Endothelial cell of umbilical vein (primary cell): ENCODE results near the gene TCIRG1. TPM values are rescaled to one million over a fixed set of nuclear protein-coding genes. Genes with fewer than 3 reads are reported as not detected.

Experiments
- BruUV-seq: library from RNA; stranded (reverse); fragments of 400-500 nt; replicated peaks from 2 replicates; lab custom pipeline; 2021; lab: Mats Ljungman, UMichigan
- CTCF ChIA-PET: fragments of 300-600, 350-600 bp; sonication (Branson Sonifier 250); formaldehyde crosslinking; loops from one replicate; lab custom pipeline; 2021; ENCODE audit warnings: antibody characterized with exemption, inconsistent platforms; lab: Charles Lee
- POLR2A ChIA-PET: fragments of 300-600, 350-600 bp; sonication (Branson Sonifier 250); formaldehyde crosslinking; loops from one replicate; lab custom pipeline; 2021; ENCODE audit warnings: antibody characterized with exemption, inconsistent platforms; lab: Charles Lee
- DNase-seq: peaks from one replicate; pipeline ENCODE4 v3.0.0-alpha.2; 2011; ENCODE audit warnings: low read depth, low spot score
- FAIRE-seq: peaks from 2 replicates; lab custom pipeline; 2011; peaks lifted over from hg19 to GRCh38; lab: Jason Lieb, UNC
- H2AFZ ChIP-seq: 2 replicates; pipeline ENCODE4 v1.6.0; 2012; ENCODE audit warnings: low read depth, low read length, control low read depth, inconsistent platforms
- H3K27ac ChIP-seq: 2 replicates; pipeline ENCODE4 v1.5.1; 2011; ENCODE audit warnings: low read depth, mild to moderate bottlenecking, control low read depth, low read length, moderate library complexity; ENCODE audit not compliant: insufficient read depth
- H3K27me3 ChIP-seq, 2 experiments: 2 replicates each; pipeline versions ENCODE4 v1.6.0 to v1.6.1; 2011; ENCODE audit warnings: low read length in 2 of 2, mixed read lengths in 1 of 2; ENCODE audit not compliant: control insufficient read depth in 2 of 2, insufficient read depth in 2 of 2
- H3K36me3 ChIP-seq, 2 experiments: 2 replicates in 1 of 2; 3 replicates in 1 of 2; pipeline ENCODE4 v1.5.1; 2011; ENCODE audit warnings: low read length in 2 of 2, mild to moderate bottlenecking in 1 of 2, moderate library complexity in 1 of 2; ENCODE audit not compliant: control insufficient read depth in 2 of 2, insufficient read depth in 2 of 2; ENCODE audit errors: extremely low read depth in 1 of 2
- H3K4me1 ChIP-seq: 3 replicates; pipeline ENCODE4 v1.5.1; 2011; ENCODE audit warnings: mild to moderate bottlenecking, low read length; ENCODE audit not compliant: control insufficient read depth, insufficient read depth; ENCODE audit errors: extremely low read depth
- H3K4me2 ChIP-seq: 2 replicates; pipeline ENCODE4 v1.6.1; 2011; ENCODE audit warnings: low read length, control low read depth, mixed read lengths; ENCODE audit not compliant: insufficient read depth
- H3K4me3 ChIP-seq, 3 experiments: fragments of 200-600 bp in 1 of 3; sonication (generic), shearing (Covaris generic) in 1 of 3; replicated peaks in 1 of 3; 2 replicates each; pipeline ENCODE4 v1.5.1; 2011 to 2016; ENCODE audit warnings: control low read depth in 3 of 3, low read length in 3 of 3, mild to moderate bottlenecking in 2 of 3, inconsistent platforms in 1 of 3, low read depth in 1 of 3, moderate library complexity in 1 of 3; ENCODE audit not compliant: insufficient read depth in 1 of 3
- H3K79me2 ChIP-seq: 2 replicates; pipeline ENCODE4 v1.6.0; 2012; ENCODE audit warnings: low read length, inconsistent platforms; ENCODE audit not compliant: control insufficient read depth, insufficient read depth
- H3K9ac ChIP-seq: replicated peaks from 2 replicates; pipeline ENCODE3; 2011; ENCODE audit warnings: low read length, control low read depth; ENCODE audit not compliant: insufficient read depth; ENCODE audit errors: extremely low read depth
- H3K9me1 ChIP-seq: replicated peaks from 3 replicates; pipeline ENCODE4 v1.6.0; 2011; ENCODE audit warnings: mild to moderate bottlenecking, low read length; ENCODE audit not compliant: control insufficient read depth, insufficient read depth; ENCODE audit errors: extremely low read depth
- H3K9me3 ChIP-seq: replicated peaks from 2 replicates; pipeline ENCODE4 v1.5.1; 2012; ENCODE audit warnings: low read length, inconsistent platforms; ENCODE audit not compliant: control insufficient read depth, insufficient read depth
- H4K20me1 ChIP-seq: replicated peaks from 2 replicates; pipeline ENCODE3; 2011; ENCODE audit warnings: mild to moderate bottlenecking, low read length; ENCODE audit not compliant: control insufficient read depth, insufficient read depth; ENCODE audit errors: extremely low read depth
- EZH2 ChIP-seq: IDR thresholded peaks from 2 replicates; pipeline ENCODE4 v1.6.1; 2012; ENCODE audit warnings: borderline replicate concordance, low read depth, mild to moderate bottlenecking, moderate library complexity, low read length, inconsistent platforms; ENCODE audit not compliant: severe bottlenecking
- FOS ChIP-seq: IDR thresholded peaks from 2 replicates; pipeline ENCODE4 v1.6.1; 2011; ENCODE audit warnings: mild to moderate bottlenecking, low read length, moderate library complexity, borderline replicate concordance; ENCODE audit not compliant: insufficient read depth
- GATA2 ChIP-seq: IDR thresholded peaks from 2 replicates; pipeline ENCODE4 v1.7.0; 2011; ENCODE audit warnings: low read depth, mild to moderate bottlenecking, moderate library complexity, mixed read lengths, low read length; ENCODE audit not compliant: insufficient read length, insufficient read depth
- JUN ChIP-seq: IDR thresholded peaks from 2 replicates; pipeline ENCODE4 v1.6.1; 2011; ENCODE audit warnings: borderline replicate concordance, low read depth; ENCODE audit not compliant: insufficient read length, insufficient read depth
- MYC ChIP-seq: IDR thresholded peaks from one replicate; pipeline ENCODE4 v1.6.1; 2011; ENCODE audit warnings: mild to moderate bottlenecking, low read depth, low read length
- POLR2A ChIP-seq: IDR thresholded peaks from 2 replicates; pipeline ENCODE4 v1.6.1; 2012; ENCODE audit warnings: low read depth, mild to moderate bottlenecking, control low read depth, low read length
- POLR2AphosphoS5 ChIP-seq: IDR thresholded peaks from 2 replicates; pipeline ENCODE4 v1.6.1; 2012; ENCODE audit warnings: low read depth, mild to moderate bottlenecking, control low read depth, low read length, moderate library complexity; ENCODE audit not compliant: insufficient read depth
- dilution Hi-C: fragments of 300-500 bp; cut with MboI; formaldehyde crosslinking; loops from one replicate; pipeline ENCODE4 v1.15.0; 2019; ENCODE audit warnings: low sequenced_read_pairs; ENCODE audit not compliant: extremely low pct_ligation_motif_present
- intact Hi-C: fragments of 100-400 bp; cut with micrococcal nuclease; formaldehyde crosslinking; loops from one replicate; pipeline ENCODE4 v1.10.0; 2022
- polyA plus RNA-seq, 4 experiments: library from polyadenylated mRNA; depleted of rRNA in 3 of 4; stranded (reverse) in 3 of 4; unstranded in 1 of 4; fragments of >200 nt; gene quantifications; 2 replicates each; pipeline versions ENCODE4 v1.2.1 to v1.2.3, GENCODE V29; 2011 to 2012; ENCODE audit warnings: missing spikeins in 1 of 4
- total RNA-seq: library from RNA; stranded (reverse); gene quantifications from 2 replicates; pipeline ENCODE4 v1.2.3, GENCODE V29; 2021
- TF ChIP-seq, protein P1 (sequence below): IDR thresholded peaks from 2 replicates; pipeline ENCODE4 v1.6.1; 2011; ENCODE audit not compliant: insufficient read depth, insufficient read length
- TF ChIP-seq, protein P2 (sequence below), 2 donors: IDR thresholded peaks; 1 replicate in 1 of 2; 2 replicates in 1 of 2; pipeline ENCODE4 v1.5.1; 2011; ENCODE audit warnings: low read length in 2 of 2, mild to moderate bottlenecking in 2 of 2, moderate library complexity in 2 of 2, control low read depth in 1 of 2, inconsistent platforms in 1 of 2, low read depth in 1 of 2; ENCODE audit not compliant: insufficient read depth in 1 of 2; ENCODE audit errors: extremely low read depth in 1 of 2

Gene TCIRG1
- total and polyA plus RNA-seq, 2 donors (not counting 3 experiments of a cell fraction or from before 2014, with no cell fraction given) = 134 to 183 TPM

DNA sequence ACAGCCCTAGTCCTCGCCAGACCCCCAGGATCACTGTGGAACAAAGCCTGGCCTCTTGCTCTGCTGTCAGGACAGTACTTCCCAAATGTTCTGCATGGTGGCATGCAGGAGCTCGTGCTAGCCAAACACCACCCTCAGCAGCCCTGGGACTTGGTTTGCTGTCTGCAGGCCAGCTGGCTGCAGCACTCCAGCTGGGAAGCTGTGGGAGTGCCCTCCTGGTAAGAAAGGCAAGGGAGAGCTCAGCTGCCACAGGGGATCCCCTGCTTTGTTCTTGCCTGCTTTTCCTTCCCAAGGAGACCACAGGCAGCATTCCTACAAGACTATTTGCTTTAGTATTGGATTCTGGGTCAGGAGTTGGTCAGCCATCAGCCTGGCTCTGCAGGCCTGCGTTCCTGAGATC, 27.9 kb downstream of the TCIRG1 start:
- H2AFZ ChIP-seq = no peak overlapping the region
- no peak overlapping the region for H3K4me2 ChIP-seq
- H3K27ac ChIP-seq = no peak overlapping the region
- H3K4me3 ChIP-seq = no peak overlapping the region
- H3K27me3 ChIP-seq = no peaks in the 10 kb centered on the region
- ChIA-PET CTCF (no interaction called here), POLR2A (no interaction called here)
- intact Hi-C loops (no loop called here), dilution Hi-C loops (no loop called here)
- peaks cover 0 to 30% of the 10 kb centered on the region in 2 experiments for H3K36me3 ChIP-seq
- no peak for TF ChIP-seq EZH2
- TF ChIP-seq, protein P1, sequence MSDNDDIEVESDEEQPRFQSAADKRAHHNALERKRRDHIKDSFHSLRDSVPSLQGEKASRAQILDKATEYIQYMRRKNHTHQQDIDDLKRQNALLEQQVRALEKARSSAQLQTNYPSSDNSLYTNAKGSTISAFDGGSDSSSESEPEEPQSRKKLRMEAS = no peak
- TF ChIP-seq POLR2A = no peak
- no peak for TF ChIP-seq GATA2
- H3K9me1 ChIP-seq = no peaks in the 10 kb centered on the region
- no peaks in the 10 kb centered on the region for H3K9me3 ChIP-seq
- no TSS peak for BruUV-seq
- DNase-seq (no peak), FAIRE-seq (no peak)
- H3K4me1 ChIP-seq = peaks cover 6% of the 10 kb centered on the region
- no peaks in the 10 kb centered on the region for H3K79me2 ChIP-seq
- H3K9ac ChIP-seq = no peak overlapping the region
- H4K20me1 ChIP-seq = no peaks in the 10 kb centered on the region

DNA sequence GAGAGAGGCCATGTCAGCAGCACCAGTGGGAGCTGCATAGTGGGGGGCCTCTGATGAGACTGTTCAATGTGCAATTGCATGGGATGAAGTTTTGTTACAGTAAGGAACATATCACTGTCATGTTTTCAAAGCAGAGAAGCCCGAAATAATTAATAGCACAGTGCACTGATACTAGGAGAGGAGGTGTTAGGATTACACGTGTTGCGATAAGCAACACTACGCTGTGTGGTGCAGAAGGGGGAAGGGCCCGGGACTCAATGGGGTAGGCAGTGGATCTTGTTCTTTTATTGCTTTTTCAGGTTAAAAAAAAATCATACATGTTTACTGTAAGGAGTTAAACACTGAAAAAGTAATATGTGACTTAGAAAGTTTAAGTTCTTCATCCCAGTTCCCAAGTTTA, 29.2 kb downstream of the TCIRG1 start:
- Histone ChIP-seq H3K4me2 (no peak overlapping the region), H3K36me3 (peaks cover 0 to 26% of the 10 kb centered on the region in 2 experiments), H4K20me1 (no peaks in the 10 kb centered on the region), H3K9me3 (no peaks in the 10 kb centered on the region), H3K79me2 (no peaks in the 10 kb centered on the region), H3K27me3 (no peaks in the 10 kb centered on the region), H3K27ac (no peak overlapping the region), H2AFZ (no peak overlapping the region), H3K9me1 (no peaks in the 10 kb centered on the region), H3K9ac (no peak overlapping the region), H3K4me3 (no peak overlapping the region), H3K4me1 (peaks cover 6% of the 10 kb centered on the region)
- TF ChIP-seq FOS (no peak), EZH2 (no peak), POLR2AphosphoS5 (no peak), MYC (no peak), POLR2A (no peak), JUN (no peak)
- TF ChIP-seq, protein P1 = no peak
- TF ChIP-seq, protein P2, sequence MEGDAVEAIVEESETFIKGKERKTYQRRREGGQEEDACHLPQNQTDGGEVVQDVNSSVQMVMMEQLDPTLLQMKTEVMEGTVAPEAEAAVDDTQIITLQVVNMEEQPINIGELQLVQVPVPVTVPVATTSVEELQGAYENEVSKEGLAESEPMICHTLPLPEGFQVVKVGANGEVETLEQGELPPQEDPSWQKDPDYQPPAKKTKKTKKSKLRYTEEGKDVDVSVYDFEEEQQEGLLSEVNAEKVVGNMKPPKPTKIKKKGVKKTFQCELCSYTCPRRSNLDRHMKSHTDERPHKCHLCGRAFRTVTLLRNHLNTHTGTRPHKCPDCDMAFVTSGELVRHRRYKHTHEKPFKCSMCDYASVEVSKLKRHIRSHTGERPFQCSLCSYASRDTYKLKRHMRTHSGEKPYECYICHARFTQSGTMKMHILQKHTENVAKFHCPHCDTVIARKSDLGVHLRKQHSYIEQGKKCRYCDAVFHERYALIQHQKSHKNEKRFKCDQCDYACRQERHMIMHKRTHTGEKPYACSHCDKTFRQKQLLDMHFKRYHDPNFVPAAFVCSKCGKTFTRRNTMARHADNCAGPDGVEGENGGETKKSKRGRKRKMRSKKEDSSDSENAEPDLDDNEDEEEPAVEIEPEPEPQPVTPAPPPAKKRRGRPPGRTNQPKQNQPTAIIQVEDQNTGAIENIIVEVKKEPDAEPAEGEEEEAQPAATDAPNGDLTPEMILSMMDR (IDR thresholded peaks at IDR 0.05; ENCODE audit: extremely low read depth in 1 of 2, insufficient read depth in 1 of 2, low read depth in 1 of 2, low read length in 2 of 2) = no peak
- FAIRE-seq (no peak), DNase-seq (no peak)
- BruUV-seq = no TSS peak
- intact Hi-C loops = no loop called here
- POLR2A ChIA-PET = no interaction called here
- dilution Hi-C loops = no loop called here
- CTCF ChIA-PET = no interaction called here
